ENCODE data around the gene DAB1. TPM values are rescaled to one million over a fixed set of nuclear protein-coding genes. Genes with fewer than 3 reads are reported as not detected.

Gene DAB1
- total RNA-seq, 4 donors from 2014 or later = 0.48 to 1.1 (median 0.70) TPM

DNA sequence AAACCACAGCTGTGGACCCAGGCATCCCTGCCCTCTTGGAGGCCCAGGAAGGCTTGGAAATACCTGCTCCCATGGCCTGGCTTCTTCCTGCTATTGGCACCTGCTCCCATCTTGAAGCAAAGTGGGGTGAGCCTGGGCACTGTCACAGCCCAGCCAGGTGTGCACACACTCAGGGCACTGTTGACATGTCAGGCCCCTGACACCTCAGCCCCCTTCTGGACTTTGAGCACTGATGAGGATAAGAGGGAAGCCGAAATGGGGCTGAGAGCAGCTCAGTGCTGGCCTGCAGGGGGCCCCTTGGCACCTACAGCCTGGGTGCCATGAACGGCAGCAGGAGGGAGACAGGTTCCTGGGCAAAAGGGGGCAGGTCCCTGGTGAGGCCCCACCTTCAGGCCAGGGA is 55.9 kb downstream of the DAB1 start:
- ATAC-seq (ENCODE audit: low FRiP score) (no peak), DNase-seq (ENCODE audit: low spot score) (no peak)
- no peak for TF ChIP-seq CTCF (IDR thresholded peaks at IDR 0.05)

GRCh38 chr1:57363643-57364042 is 60.2 kb downstream of the DAB1 start:
- no peak for DNase-seq (ENCODE audit: low spot score)

GRCh38 chr1:57363165-57363564 is 60.7 kb downstream of the DAB1 start:
- ATAC-seq (ENCODE audit: low FRiP score) = no peak
- no peak for TF ChIP-seq CTCF (IDR thresholded peaks at IDR 0.05)
- DNase-seq (ENCODE audit: low spot score) = no peak

More at GRCh38 chr1:57363643-57364042, 60.2 kb downstream of the DAB1 start:
- ATAC-seq (ENCODE audit: low FRiP score) = no peak
- TF ChIP-seq CTCF (IDR thresholded peaks at IDR 0.05) = no peak

DNA sequence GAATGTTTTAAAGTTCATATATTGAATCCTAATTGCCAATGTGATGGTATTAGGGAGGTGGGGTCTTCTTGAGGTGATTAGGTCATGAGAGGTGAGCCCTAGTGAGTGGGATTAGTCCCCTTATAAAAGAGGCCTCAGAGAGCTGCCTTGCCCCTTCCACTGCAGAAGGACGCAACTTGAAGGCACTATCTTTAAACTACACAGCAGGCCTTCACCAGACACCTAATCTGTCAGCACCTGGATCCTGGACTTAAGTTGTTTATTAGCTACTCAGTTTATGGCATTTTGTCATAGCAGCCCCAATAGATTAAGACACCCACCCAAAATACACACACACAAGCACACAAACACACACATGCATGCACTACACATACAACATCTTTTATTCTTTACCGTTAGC is 61.4 kb downstream of the DAB1 start:
- DNase-seq (ENCODE audit: low spot score) (no peak), ATAC-seq (ENCODE audit: low FRiP score) (no peak)
- TF ChIP-seq CTCF (IDR thresholded peaks at IDR 0.05) = no peak

DNA sequence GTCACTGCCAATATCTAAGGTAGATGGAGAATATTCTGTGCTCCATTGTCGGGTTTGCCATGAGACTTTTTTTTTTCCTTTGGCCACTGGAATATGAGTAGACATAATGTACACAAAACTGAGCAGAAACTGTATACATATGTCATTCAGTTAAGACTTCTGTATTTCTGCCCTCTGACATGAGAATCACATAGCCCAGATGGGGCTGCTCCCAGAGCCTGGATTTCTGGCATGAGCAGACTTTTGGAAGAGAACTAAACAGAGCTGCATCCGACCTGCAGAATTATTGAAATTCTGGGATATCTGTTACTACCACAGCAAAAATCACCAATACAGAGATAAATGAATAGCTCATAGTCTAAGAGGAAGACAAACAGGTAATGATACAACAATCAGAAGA is 62.3 kb downstream of the DAB1 start:
- no peak for TF ChIP-seq CTCF (IDR thresholded peaks at IDR 0.05)
- ATAC-seq (ENCODE audit: low FRiP score) (no peak), DNase-seq (ENCODE audit: low spot score) (no peak)

DNA sequence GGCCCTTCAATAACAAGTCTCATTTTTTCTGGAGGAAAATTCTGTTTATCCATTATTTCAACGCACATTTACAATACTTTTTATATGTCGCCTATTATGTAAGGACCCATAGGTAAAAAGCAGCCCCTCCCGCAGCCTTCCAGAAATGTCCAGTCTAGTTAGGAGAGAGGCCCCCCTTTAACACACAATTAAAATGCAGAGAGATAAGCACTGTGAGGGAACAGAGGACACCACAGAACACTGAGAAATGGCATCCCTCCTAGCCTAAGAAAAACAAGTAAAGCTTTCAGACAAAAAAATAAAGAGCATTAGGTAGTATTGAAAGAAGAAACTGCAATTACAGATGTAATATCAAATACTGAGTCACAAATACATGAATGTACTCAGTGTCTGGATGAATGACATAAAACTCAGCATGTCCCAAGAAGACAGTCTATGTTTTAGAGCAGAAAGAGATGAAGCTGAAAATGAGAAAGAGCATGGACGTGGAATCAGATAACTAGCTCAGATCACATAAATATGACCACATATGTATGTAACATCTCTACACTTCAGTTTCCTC is 62.9 kb downstream of the DAB1 start:
- no peak for TF ChIP-seq CTCF (IDR thresholded peaks at IDR 0.05)
- no peak for DNase-seq (ENCODE audit: low spot score)
- no peak for ATAC-seq (ENCODE audit: low FRiP score)

- TF ChIP-seq CTCF (IDR thresholded peaks at IDR 0.05) = no peak
- no peak for ATAC-seq (ENCODE audit: low FRiP score)
- DNase-seq (ENCODE audit: low spot score) = no peak
Measured at GRCh38 chr1:57357462-57357861, 66.4 kb downstream of the DAB1 start.

Data from omental fat pad (tissue), 4 donors.